NCI-H1105 treated with DMSO at 0.1 percent for 48 hours (cell line): Measurements from ENCODE around the gene NFIX.

ENCODE experiments used
- DNase-seq: peaks from one replicate; lab custom pipeline; 2025; lab: John Stamatoyannopoulos, UW

Gene NFIX

GRCh38 chr19:13056052-13056660 lies 60.9 kb downstream of the NFIX start:
- DNase-seq = no peak

GRCh38 chr19:13057147-13057572 lies 61.9 kb downstream of the NFIX start:
- peak; percentile 87 for DNase-seq

DNA sequence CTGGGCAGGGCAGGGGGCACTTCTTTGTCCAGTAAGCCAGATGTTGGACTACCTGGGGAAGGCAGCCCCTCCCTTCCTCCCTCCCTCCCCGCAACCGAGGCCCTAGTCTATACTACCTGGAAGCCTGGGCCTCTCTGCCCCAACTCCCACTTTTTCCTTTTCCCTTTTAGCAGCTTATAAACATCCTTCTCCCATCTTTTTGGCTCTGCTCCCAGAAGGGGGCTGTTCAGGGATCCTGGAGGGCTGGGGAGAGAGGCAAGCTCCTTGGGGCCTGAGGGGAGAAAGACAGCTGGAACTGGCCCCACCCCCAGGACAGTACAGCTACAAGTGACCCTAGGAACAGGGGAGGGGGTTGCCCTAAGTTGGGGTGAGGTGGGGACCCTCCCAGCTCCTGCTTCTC lies 62.5 kb downstream of the NFIX start:
- no peak for DNase-seq

- no peak for DNase-seq
These were observed 63.8 kb downstream of the NFIX start for GRCh38 chr19:13058951-13059660.

DNA sequence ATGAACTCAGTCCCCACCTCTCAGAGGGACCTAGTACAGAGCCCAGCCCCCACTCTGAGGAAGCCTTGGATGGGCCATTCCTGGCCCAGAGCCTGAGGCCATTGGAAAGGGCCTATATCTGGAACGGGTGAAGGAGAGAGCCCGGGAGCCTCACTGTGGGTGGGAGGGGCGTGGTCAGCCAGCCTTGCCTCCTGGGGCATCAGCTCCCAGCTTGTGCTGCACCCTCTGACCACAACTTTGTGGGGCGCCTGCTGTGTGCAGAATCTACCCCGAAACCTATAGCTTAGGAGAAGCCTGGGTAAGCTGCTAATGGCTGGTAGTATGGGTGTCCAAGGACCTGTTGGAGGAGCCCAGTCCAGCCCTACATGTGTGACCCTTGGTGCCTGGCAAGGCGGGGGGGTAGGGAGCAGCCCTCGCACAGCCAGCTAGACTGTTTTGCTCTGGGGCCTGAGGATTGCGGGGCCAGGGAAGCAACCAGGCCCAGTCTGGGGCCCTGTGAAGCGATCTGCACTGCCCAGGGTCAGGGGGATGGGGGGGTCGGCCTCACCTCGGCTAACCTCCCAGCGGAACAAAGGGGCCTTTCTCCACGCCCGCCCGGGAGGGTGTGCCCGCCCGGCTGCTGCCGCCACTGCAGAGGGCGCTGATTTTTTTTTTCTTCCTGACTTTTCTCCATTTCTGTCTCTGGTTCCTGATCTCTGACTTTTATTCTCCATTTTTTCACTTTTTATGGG lies 65.1 kb downstream of the NFIX start:
- no peak for DNase-seq

DNA sequence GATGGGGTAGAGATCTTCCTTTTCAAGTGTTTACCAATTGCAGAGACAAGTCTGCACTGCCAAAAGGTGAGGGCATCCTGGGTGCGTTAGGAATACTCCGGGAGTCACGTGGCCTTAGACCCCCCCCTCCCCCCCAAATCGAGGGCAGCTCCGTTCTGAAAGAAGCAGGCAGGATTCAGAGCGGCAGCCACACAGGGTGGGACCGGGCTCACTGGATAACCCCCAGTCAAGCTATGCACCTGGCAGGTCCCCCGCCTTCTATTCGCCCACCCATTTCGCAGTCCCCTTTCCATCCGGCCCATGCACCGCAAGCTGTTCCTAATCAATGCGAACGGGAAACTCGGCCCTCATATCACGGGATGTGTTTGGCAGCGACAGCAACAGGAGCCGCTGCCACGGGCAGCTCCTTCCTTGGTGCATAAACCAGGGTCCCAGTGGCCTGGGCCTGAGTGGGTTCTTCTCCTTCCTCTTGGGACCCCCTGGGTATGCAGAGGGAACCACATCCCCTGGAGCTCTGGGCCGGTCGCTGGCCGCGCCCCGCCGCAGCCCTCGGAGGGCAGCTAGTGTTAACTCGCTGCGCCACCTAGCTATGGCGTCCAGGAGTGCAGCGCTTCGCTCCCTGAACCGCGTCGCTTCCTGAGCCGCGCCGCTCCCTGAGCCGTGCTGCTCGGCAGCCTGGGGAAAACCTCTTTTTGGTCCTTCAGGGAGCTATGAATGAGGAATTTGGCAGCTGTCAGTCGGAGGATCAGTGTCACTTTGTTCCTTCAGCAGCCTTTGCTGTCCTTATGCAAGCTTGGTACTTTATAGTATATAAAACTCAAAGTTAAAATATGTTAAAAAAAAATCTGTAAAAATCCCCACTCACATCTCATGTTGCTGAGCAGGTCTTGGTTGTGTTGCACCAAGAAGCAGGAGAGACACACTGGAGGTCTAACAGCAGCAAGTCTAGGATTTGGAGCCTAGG lies 66.0 kb downstream of the NFIX start:
- peak; percentile 73 for DNase-seq

DNA sequence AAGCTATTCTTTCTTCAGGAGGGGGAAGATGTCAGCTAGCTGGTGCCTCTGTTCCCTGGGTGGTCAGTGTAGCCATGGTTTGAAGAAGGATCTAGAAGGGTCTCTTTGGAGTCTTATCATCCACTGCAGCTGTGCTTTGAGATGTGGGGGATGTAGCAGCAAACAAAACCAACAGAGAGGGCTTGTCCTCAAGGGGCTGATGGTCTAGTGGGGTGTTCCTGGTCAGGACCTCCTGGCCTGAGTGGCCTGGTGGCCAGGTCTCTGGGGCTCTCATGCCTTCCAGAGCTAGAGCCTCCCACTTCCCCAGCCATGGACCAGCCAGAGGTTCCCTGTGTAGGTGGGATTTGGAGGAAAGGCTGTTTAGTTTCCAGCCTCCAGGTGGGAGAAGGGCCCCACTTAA lies 67.0 kb downstream of the NFIX start:
- DNase-seq = no peak

GRCh38 chr19:13063461-13064091 lies 68.3 kb downstream of the NFIX start:
- DNase-seq = no peak

GRCh38 chr19:13064092-13064489 lies 68.8 kb downstream of the NFIX start:
- DNase-seq = no peak

DNA sequence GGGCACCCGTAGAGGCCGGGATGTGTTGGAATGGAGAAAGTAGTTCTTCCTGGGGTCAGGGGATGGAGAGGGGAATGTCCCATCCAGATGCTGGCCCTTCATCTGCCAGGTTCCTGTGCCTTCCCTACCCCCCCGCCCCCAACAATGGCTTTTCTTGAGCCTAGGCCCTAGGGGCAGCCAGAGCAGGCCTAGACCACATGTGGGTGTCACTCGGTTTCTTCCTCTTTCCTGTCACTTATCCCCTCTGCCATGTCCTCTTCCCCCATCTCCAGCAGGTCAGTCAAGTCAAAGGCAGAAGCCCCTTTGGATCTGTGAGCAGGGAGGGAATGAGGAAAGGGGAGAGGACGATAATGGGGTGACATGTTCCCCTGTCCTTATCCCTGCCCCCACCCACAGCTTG lies 71.0 kb downstream of the NFIX start:
- DNase-seq = no peak

- DNase-seq = no peak
These were observed 71.9 kb downstream of the NFIX start for GRCh38 chr19:13066933-13067807.

DNA sequence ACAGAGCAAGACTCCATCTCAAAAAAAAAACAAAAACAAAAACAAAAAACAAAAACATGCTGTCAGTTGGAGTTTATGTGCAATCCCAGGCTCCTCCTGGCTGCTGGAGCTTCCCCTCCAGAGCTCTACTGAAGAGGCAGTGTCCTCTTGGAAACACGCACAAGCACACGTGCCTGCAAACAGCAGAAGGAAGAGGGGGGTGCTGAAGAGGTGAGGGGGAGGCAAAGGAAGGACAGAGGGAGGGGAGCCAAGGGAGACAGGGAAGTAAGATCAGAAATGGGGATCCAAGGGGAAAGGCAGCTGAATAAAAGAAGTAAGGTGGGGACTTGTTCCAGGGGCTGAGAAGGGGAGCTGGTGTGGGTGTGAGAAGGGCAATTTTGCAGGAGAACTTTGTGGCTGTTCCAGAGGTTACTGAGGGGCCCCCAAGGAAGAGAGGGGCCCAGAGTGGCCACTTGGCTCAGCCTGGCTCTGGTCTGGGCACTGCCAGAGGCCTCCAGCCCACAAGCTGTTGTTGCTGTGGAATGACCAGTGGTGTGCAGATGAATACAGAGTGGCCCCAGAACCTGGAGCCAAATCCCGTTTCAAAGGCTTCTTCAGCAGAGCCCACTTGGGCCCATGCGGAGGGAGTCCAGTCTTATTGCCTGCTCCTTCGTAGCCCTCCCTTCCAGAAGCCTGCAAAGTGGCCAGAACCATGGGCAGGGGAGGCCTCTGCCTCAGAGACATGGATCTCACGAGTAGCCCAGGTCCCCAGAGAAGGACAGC lies 73.0 kb downstream of the NFIX start:
- no peak for DNase-seq

DNA sequence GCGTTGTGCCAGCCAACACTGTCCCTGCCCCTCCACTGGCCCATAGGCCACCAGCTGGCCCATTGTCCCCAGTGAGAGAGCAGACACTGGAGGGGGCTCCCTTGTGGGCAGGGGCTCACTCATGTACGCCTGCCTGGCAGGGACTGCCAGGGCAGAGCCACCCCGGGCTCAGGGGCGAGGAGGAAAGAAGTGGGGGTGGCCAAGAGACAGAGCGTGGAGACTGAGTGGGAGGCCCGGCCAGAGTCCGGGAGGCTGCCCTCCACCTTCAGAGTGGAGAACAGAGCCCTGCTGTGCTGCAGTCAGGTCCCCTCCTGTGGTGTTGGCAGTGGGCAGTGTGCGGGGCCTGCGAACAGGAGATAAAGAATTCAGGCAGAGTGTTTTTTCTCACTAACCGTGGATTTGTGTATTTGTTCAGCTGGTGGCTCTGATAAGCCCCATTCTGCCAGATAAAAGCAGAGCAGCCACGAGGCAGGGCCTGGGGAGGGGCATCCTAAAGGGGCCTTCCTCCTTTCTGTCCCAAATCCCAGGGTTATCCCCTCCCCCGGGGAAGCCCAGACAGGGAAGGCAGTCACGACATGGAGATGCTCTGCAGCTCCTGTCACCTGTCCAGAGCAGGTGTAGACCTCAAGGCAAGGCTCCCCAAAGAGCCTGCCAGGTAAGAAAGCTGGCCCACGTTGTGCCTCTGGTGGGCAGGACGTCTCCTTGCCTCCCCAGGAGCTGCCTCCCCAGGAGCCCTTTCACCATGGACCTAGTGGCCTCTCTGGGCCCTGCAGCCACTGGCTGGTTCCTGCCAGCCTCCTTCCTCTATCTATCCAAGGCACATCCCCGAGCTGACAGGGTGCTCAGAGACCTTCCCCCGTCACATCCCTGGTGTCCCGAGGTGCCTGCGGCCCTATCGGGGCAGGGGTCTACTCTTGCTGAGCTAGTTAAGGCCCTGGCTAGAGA lies 74.4 kb downstream of the NFIX start:
- no peak for DNase-seq

- no peak for DNase-seq
These were observed 75.3 kb downstream of the NFIX start for GRCh38 chr19:13070425-13071140.

DNA sequence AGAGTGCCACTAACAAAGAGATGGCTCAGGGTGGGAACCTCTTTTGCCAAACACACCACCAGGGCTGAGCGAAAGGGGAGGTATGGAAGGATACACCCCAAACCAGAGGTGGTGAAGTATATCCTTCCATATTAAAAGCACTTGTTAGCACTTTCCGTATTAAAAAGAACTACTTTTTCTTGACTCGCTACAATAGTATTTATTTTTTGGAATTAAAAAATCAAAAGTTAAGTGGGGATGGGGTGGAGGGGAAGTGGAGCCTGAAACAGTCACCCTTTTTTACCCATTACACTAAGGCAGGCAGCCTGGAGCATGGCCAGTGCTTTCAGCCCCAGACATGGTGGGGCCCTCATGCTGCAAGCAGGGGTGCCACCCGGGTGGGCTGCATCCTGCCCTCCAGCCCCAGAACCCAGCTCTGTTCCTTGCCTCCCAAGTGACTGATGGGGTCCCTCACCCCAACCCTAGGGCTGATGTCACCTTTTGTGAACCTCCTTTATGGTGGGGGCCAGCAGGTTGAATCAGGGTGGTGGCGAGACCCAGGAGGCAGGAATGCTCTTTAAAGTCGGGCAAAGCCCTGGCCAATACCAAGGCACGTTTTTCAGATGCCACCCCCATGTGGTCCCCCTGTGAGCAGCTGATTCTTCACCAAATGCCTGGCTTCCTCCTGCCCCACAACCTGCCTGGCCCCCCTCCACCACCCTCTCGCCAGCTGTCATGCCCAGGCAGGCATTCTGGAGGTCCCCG lies 76.3 kb downstream of the NFIX start:
- DNase-seq = no peak

GRCh38 chr19:13072188-13072908 lies 77.1 kb downstream of the NFIX start:
- peak; percentile 8 for DNase-seq

DNA sequence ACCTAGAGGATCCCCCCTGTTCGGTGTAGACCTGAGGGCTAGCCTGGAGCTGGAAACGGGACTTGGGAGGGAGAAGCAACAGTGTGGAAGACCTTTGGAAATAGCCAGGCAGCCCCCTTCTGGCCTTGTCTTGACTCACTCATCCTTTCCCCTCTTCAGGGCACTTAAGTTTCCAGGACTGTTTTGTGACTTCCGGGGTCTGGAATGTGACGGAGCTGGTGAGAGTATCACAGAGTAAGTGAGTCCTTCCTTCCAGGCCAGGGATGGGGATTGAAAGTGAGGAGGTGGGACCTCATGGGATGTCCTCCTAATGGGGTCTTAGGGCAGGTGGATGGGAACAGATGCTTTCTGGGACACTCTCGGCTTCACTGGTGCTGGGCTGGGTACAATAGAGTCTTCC lies 78.0 kb downstream of the NFIX start:
- no peak for DNase-seq
